Heart left ventricle (tissue), 13 donors: ENCODE results near the gene FUBP3.

Source experiments
- CTCF ChIP-seq, 12 donors: fragments of 200-600 bp; sonication (generic) in 4 of 12; IDR thresholded peaks; one replicate each; pipeline versions ENCODE4 v1.5.0 to v1.8.0; 2018 to 2022; ENCODE audit warnings: antibody characterized with exemption in 12 of 12, mild to moderate bottlenecking in 5 of 12
- POLR2A ChIP-seq, 2 donors: fragments of 450-650 bp; IDR thresholded peaks; one replicate each; pipeline ENCODE4 v1.6.1; 2017; ENCODE audit warnings: antibody characterized with exemption in 2 of 2, mild to moderate bottlenecking in 2 of 2, moderate library complexity in 2 of 2
- donor health status: ischemic (EF 13 %, LVEDD 7.1; RV severe dilation, severe dysfunction).
- donor health status: DM: no; HTN: yes; CAD: no.
- donor health status: DM: no; HTN: no; CAD: no.
- donor health status: ischemic (EF 25% LVEDD 6.9; RV normal size, moderate dysfunction).
- donor health status: ischemic (EF 25% LVEDD 5.7; RV mildly dilated, moderate dysfunction).
- donor health status: ischemic (EF 35%, LVEDD 5.7; RV mildly dilated, moderate dysfunction).
- donor health status: nonischemic (EF 11% LVEDD 7.7; RV severe dilation, severe dysfunction).
- donor health status: DM: yes; HTN: yes; CAD: no.
- donor health status: PGD.
- donor health status: ischemic (EF 29% LVEDD 5.4; RV normal size, mild dysfunction).
- donor health status: nonischemic (EF 23%, LVEDD 6.1; RV moderate dilation, normal function).

GRCh38 chr9:130537346-130538050 is 41.9 kb upstream of the FUBP3 start:
- no peak for TF ChIP-seq CTCF (IDR thresholded peaks at IDR 0.05)
- no peak for TF ChIP-seq POLR2A (IDR thresholded peaks at IDR 0.05)
